ENCODE results near the gene NEDD4.

The NEDD4 gene

GRCh38 chr15:55907797-55908196, 85.6 kb downstream of the NEDD4 start:
- TF ChIP-seq, protein P1, sequence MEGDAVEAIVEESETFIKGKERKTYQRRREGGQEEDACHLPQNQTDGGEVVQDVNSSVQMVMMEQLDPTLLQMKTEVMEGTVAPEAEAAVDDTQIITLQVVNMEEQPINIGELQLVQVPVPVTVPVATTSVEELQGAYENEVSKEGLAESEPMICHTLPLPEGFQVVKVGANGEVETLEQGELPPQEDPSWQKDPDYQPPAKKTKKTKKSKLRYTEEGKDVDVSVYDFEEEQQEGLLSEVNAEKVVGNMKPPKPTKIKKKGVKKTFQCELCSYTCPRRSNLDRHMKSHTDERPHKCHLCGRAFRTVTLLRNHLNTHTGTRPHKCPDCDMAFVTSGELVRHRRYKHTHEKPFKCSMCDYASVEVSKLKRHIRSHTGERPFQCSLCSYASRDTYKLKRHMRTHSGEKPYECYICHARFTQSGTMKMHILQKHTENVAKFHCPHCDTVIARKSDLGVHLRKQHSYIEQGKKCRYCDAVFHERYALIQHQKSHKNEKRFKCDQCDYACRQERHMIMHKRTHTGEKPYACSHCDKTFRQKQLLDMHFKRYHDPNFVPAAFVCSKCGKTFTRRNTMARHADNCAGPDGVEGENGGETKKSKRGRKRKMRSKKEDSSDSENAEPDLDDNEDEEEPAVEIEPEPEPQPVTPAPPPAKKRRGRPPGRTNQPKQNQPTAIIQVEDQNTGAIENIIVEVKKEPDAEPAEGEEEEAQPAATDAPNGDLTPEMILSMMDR (IDR thresholded peaks at IDR 0.05), result no peak
- no peak overlapping the region for H3K4me3 Mint-ChIP-seq
- no peaks in the 10 kb centered on the region for H3K4me1 Mint-ChIP-seq
- H3K27me3 Mint-ChIP-seq (ENCODE audit: low read depth, poor library complexity), result peaks cover 4% of the 10 kb centered on the region
- H3K9me3 Mint-ChIP-seq, result no peaks in the 10 kb centered on the region
- no peak for DNase-seq
- H3K27ac Mint-ChIP-seq, result no peak overlapping the region
- H3K36me3 Mint-ChIP-seq (ENCODE audit: low read depth), result no peaks in the 10 kb centered on the region

DNA sequence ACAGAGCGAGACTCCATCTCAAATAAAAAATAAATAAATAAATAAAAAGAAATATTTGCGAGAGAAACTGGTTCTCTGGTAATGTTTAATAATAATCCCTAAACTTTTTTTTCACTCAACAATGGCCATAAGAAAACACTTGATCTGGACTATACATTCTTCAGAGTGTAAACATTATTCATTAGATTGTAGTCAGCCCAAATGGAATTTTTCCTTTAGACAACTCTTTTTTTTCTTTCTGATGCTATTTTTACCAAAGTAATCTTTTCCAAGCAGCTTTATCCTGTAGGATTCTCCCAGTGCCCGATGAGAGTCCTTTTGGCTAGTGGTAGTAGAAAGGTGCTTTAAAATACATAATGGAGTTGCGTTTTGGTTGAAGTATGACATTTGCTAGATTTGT, 90.4 kb downstream of the NEDD4 start:
- Mint-ChIP-seq H3K4me1 (peaks cover under 1% of the 10 kb centered on the region), H3K9me3 (no peaks in the 10 kb centered on the region), H3K36me3 (ENCODE audit: low read depth) (no peaks in the 10 kb centered on the region), H3K27ac (no peak overlapping the region), H3K27me3 (ENCODE audit: low read depth, poor library complexity) (peaks cover 4% of the 10 kb centered on the region), H3K4me3 (no peak overlapping the region)
- TF ChIP-seq, protein P1 (IDR thresholded peaks at IDR 0.05), result no peak
- DNase-seq, result no peak

DNA sequence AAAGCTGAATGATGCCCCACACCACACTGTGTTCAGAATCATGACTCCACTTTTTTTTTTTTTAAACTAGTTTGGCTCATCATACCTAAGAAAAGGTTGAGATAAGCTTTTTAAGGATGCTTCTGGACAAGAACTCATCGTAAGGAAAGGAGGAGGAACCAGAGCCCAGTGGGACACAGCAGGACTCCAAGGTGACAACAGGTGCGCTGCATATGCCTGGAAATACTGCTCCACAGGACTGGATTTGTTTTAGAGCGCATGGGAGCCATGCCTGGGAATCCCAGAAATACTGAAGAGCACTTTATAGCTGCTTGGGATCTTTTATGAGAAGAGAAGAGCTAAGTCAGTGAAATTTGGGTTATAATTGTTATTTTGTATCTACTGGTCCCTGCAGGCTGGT, 93.4 kb downstream of the NEDD4 start:
- peaks cover 4% of the 10 kb centered on the region for H3K27me3 Mint-ChIP-seq (ENCODE audit: low read depth, poor library complexity)
- no peak overlapping the region for H3K4me3 Mint-ChIP-seq
- TF ChIP-seq, protein P1 (IDR thresholded peaks at IDR 0.05), result no peak
- no peak for DNase-seq
- peaks cover 7% of the 10 kb centered on the region for H3K4me1 Mint-ChIP-seq
- H3K36me3 Mint-ChIP-seq (ENCODE audit: low read depth), result no peaks in the 10 kb centered on the region
- no peak overlapping the region for H3K27ac Mint-ChIP-seq
- H3K9me3 Mint-ChIP-seq, result no peaks in the 10 kb centered on the region

DNA sequence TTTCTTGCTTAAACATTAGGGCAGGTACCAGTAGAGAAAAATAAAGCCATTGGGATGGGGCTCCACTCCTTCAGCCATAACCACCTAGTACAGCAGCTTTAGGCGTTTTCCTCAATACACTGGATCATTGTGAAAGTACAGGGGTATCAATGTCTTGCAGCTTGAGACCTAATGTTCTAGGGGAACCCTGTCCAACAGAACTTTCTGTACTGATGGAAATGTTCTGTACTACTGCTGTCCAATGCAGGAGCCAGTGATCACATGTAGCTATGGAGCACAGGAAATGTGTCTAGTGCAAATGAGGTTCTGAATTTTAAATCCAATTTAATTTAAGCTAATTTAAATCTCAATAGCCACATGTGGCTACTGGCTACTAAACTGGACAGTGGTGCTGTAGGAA, 93.9 kb downstream of the NEDD4 start:
- TF ChIP-seq, protein P1 (IDR thresholded peaks at IDR 0.05), result no peak
- Mint-ChIP-seq H3K9me3 (no peaks in the 10 kb centered on the region), H3K4me3 (no peak overlapping the region), H3K36me3 (ENCODE audit: low read depth) (no peaks in the 10 kb centered on the region), H3K27me3 (ENCODE audit: low read depth, poor library complexity) (peaks cover 4% of the 10 kb centered on the region), H3K27ac (no peak overlapping the region), H3K4me1 (peaks cover 7% of the 10 kb centered on the region)
- DNase-seq, result no peak

GRCh38 chr15:55897560-55898336, 95.7 kb downstream of the NEDD4 start:
- Mint-ChIP-seq H3K4me3 (peak overlapping the region; percentile 51), H3K36me3 (ENCODE audit: low read depth) (no peaks in the 10 kb centered on the region), H3K4me1 (peaks cover 7% of the 10 kb centered on the region), H3K27me3 (ENCODE audit: low read depth, poor library complexity) (peaks cover 4% of the 10 kb centered on the region), H3K27ac (peak overlapping the region; percentile 17), H3K9me3 (no peaks in the 10 kb centered on the region)
- peak; percentile 65 for DNase-seq
- TF ChIP-seq, protein P1 (IDR thresholded peaks at IDR 0.05), result peak; percentile 87

DNA sequence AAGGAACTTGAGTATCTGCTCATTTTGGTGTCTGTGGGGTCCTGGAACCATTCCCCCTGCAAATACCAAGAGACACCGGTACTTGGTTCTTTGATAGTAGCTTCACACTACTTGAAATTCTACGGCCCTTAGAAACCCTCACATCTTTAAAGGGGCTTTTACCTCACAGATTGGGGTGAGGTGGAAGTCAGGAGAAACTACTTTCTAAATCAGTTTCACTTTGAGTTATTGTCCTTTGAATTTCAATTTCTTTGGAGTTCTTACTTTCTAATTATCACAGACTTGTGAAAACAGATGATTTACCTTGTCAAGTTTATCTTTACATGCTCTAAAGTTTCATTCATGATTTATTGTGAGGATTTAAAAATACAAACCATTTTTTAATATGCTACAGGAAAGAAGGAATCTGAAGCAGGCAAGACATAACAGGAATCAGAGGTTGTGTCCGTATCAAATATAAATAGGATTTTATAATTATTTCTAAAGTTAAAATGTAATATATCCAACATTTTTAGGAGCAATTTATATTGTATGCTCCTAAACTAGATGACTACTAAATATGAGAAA, 98.9 kb downstream of the NEDD4 start:
- Mint-ChIP-seq H3K27me3 (ENCODE audit: low read depth, poor library complexity) (peaks cover 4% of the 10 kb centered on the region), H3K27ac (no peak overlapping the region), H3K4me1 (peaks cover 7% of the 10 kb centered on the region), H3K9me3 (no peaks in the 10 kb centered on the region), H3K4me3 (no peak overlapping the region), H3K36me3 (ENCODE audit: low read depth) (peaks cover under 1% of the 10 kb centered on the region)
- TF ChIP-seq, protein P1 (IDR thresholded peaks at IDR 0.05), result no peak
- no peak for DNase-seq
